GM18517 (cell line): ENCODE results near the gene SKIC8.

Source experiments
- ATAC-seq: cut with Tn5 transposase; IDR thresholded peaks from one replicate; pipeline ENCODE4 v1.9.1; 2021; ENCODE audit warnings: mild to moderate bottlenecking, moderate library complexity; ENCODE audit not compliant: unreplicated experiment

The SKIC8 gene

GRCh38 chr15:78322243-78322642 lies 22.8 kb upstream of the SKIC8 start:
- no peak for ATAC-seq

- ATAC-seq: no peak
Measured at GRCh38 chr15:78321786-78322185, 22.4 kb upstream of the SKIC8 start.

GRCh38 chr15:78321041-78321570 lies 21.7 kb upstream of the SKIC8 start:
- no peak for ATAC-seq

GRCh38 chr15:78320183-78320582 lies 20.8 kb upstream of the SKIC8 start:
- ATAC-seq: no peak

- no peak for ATAC-seq
Measured at GRCh38 chr15:78319588-78319987, 20.2 kb upstream of the SKIC8 start.

- ATAC-seq: no peak
Measured at GRCh38 chr15:78317145-78317836, 17.9 kb upstream of the SKIC8 start.

GRCh38 chr15:78316283-78317083 lies 17.1 kb upstream of the SKIC8 start:
- ATAC-seq: no peak

- ATAC-seq: no peak
Measured at GRCh38 chr15:78315686-78316282, 16.4 kb upstream of the SKIC8 start.

GRCh38 chr15:78314181-78314581 lies 14.8 kb upstream of the SKIC8 start:
- no peak for ATAC-seq

GRCh38 chr15:78313383-78313782 lies 14.0 kb upstream of the SKIC8 start:
- no peak for ATAC-seq

- ATAC-seq: no peak
Measured at GRCh38 chr15:78312957-78313356, 13.5 kb upstream of the SKIC8 start.

GRCh38 chr15:78312536-78312935 lies 13.1 kb upstream of the SKIC8 start:
- no peak for ATAC-seq

GRCh38 chr15:78311292-78311691 lies 11.9 kb upstream of the SKIC8 start:
- no peak for ATAC-seq

- ATAC-seq: no peak
Measured at GRCh38 chr15:78308422-78309032, 9.1 kb upstream of the SKIC8 start.

GRCh38 chr15:78307976-78308375 lies 8.6 kb upstream of the SKIC8 start:
- no peak for ATAC-seq

GRCh38 chr15:78306176-78306774 lies 6.9 kb upstream of the SKIC8 start:
- no peak for ATAC-seq

- no peak for ATAC-seq
Measured at GRCh38 chr15:78304216-78305066, 5.0 kb upstream of the SKIC8 start.

GRCh38 chr15:78302579-78303312 lies 3.3 kb upstream of the SKIC8 start:
- no peak for ATAC-seq

GRCh38 chr15:78301828-78302227 lies 2.4 kb upstream of the SKIC8 start:
- no peak for ATAC-seq
